Mesodermal cell (in vitro differentiated cells): Measurements from ENCODE around the gene SLC19A1.

ENCODE experiments used
- H3K27ac ChIP-seq: 2 replicates; pipeline ENCODE4 v1.7.0; 2013; ENCODE audit warnings: mild to moderate bottlenecking, low read depth, low read length, moderate library complexity; ENCODE audit not compliant: severe bottlenecking
- H3K36me3 ChIP-seq: 2 replicates; pipeline ENCODE4 v1.7.1; 2013; ENCODE audit warnings: mild to moderate bottlenecking, low read length, moderate library complexity; ENCODE audit not compliant: control insufficient read depth, insufficient read depth
- H3K4me1 ChIP-seq: one replicate; pipeline ENCODE4 v1.7.1; 2013; ENCODE audit warnings: mild to moderate bottlenecking, low read length; ENCODE audit not compliant: insufficient read depth, control insufficient read depth, poor library complexity, severe bottlenecking
- H3K4me3 ChIP-seq: 2 replicates; pipeline ENCODE4 v1.7.0; 2013; ENCODE audit warnings: low read length, control low read depth, mild to moderate bottlenecking; ENCODE audit not compliant: insufficient read depth, poor library complexity, severe bottlenecking; ENCODE audit errors: extremely low read depth
- H3K9me3 ChIP-seq: 2 replicates; pipeline ENCODE4 v1.7.1; 2013; ENCODE audit warnings: mild to moderate bottlenecking, low read length, moderate library complexity; ENCODE audit not compliant: control insufficient read depth
- WGBS, 2 experiments: methylation state at CpG; one replicate each; pipeline ENCODE4 v1.1.5; 2013; ENCODE audit warnings: missing lambda C conversion rate in 2 of 2; ENCODE audit not compliant: insufficient coverage in 2 of 2; 5-methylcytosine and 5-hydroxymethylcytosine counted together

Gene SLC19A1

GRCh38 chr21:45465105-45465504 lies 77.1 kb downstream of the SLC19A1 start:
- Histone ChIP-seq H3K9me3 (peaks cover 11% of the 10 kb centered on the region), H3K4me3 (no peak overlapping the region), H3K27ac (no peak overlapping the region), H3K4me1 (peaks cover 28% of the 10 kb centered on the region), H3K36me3 (peaks cover 94% of the 10 kb centered on the region)
- 97 to 98% methylated on average over 8 to 16 of the region's 16 CpGs for WGBS, 2 experiments

DNA sequence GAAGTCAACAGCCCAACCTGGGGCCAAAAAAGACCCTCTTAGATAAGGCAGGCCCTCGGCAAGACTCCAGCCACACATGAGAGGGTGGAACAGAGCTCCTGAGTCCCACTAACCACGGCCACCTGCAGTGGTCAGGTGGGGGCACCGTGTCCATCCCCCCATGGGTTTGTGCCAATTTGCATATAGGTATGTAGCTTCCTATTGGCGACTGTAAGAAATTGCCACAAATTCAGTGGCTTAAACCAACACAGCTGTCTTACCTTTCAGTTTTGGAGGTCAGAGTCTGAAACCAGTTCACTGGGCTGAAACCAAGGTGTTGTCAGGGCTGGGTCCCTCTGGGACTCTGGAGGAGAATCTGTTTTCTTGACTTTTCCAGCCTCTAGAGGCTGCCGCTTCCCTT lies 77.9 kb downstream of the SLC19A1 start:
- H3K4me3 ChIP-seq: no peak overlapping the region
- peaks cover 95% of the 10 kb centered on the region for H3K36me3 ChIP-seq
- H3K27ac ChIP-seq: no peak overlapping the region
- peaks cover 30% of the 10 kb centered on the region for H3K4me1 ChIP-seq
- WGBS, 2 experiments: 91 to 100% methylated on average over 4 to 5 of the region's 5 CpGs
- H3K9me3 ChIP-seq: peaks cover 11% of the 10 kb centered on the region

- Histone ChIP-seq H3K9me3 (peaks cover 11% of the 10 kb centered on the region), H3K36me3 (peaks cover 92% of the 10 kb centered on the region), H3K4me3 (no peak overlapping the region), H3K27ac (no peak overlapping the region), H3K4me1 (peaks cover 25% of the 10 kb centered on the region)
- WGBS, 2 experiments: 90 to 93% methylated on average over 3 to 6 of the region's 7 CpGs
Measured at GRCh38 chr21:45463871-45464270, 78.4 kb downstream of the SLC19A1 start.

- H3K27ac ChIP-seq: no peak overlapping the region
- peaks cover 11% of the 10 kb centered on the region for H3K9me3 ChIP-seq
- H3K36me3 ChIP-seq: peaks cover 84% of the 10 kb centered on the region
- H3K4me3 ChIP-seq: no peak overlapping the region
- H3K4me1 ChIP-seq: peaks cover 24% of the 10 kb centered on the region
Measured at GRCh38 chr21:45461806-45462341, 80.4 kb downstream of the SLC19A1 start.

GRCh38 chr21:45461369-45461750 lies 80.9 kb downstream of the SLC19A1 start:
- H3K9me3 ChIP-seq: peaks cover 11% of the 10 kb centered on the region
- H3K4me3 ChIP-seq: no peak overlapping the region
- no peak overlapping the region for H3K27ac ChIP-seq
- peaks cover 24% of the 10 kb centered on the region for H3K4me1 ChIP-seq
- WGBS, 2 experiments: 97 to 100% methylated on average over 4 to 5 of the region's 5 CpGs
- peaks cover 82% of the 10 kb centered on the region for H3K36me3 ChIP-seq

DNA sequence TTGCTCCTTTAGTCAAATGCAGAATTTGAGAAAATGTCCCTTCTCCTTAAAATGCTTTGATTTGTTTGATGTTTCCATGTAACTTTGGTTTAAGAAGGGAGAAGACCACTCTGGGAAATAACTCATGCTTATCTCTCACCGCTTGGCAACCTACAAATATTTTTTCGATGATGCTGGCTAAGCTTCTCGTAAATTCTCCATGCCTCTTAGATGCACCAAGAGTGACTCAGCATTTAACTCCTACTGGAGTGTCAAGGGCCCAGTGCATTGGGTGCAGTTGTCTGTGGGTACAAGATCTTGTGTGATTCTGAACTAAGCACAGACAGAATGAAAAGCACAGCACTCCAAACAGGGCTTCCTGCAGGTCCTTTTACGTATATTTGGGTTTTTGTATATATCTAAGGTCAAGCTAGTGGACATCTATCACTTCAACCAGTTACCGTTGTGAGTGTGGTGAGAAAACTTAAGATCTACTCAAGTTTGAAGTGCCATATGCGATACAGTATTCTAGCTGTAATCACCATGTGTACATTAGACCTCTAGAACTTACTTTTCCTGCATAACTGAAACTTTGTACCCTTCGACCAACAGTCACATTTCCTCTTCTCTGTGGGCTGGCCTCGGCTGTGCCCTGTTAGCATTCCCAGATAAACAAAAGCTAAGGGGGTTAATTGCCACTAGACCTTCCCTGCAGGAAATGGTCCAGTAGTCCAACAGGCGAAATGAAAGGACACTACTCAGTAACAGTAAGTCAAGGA lies 81.5 kb downstream of the SLC19A1 start:
- H3K9me3 ChIP-seq: peaks cover 11% of the 10 kb centered on the region
- no peak overlapping the region for H3K4me3 ChIP-seq
- H3K36me3 ChIP-seq: peaks cover 83% of the 10 kb centered on the region
- H3K27ac ChIP-seq: peak overlapping the region; percentile 23
- peaks cover 24% of the 10 kb centered on the region for H3K4me1 ChIP-seq
- 94 to 97% methylated on average over 5 to 8 of the region's 9 CpGs for WGBS, 2 experiments

DNA sequence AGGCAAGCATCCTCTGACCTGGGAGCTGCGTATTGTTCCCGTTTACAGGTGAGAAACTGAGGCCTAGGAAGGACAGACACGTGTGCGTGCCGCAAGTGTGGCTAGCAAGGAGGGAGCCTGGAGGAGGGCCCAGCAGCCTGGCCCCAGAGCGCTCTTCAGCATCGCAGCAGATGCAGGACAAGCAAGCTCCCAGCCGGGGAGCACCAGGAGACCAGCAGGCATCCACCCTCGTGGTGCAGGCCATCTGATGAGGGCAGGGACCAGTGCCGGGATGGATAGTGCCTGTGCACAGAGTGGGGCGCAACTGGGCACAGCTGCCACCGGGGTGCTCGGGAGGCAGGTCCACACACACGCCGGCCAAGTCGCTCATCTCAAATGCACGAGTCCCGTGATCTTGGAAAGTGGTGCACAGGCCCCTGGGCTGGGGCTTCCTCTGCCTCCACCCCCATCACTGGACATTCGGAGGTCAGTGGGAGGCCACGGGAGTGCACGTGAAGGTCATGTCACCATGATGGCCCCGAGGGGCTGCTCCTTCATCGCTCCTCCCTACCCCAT lies 82.2 kb downstream of the SLC19A1 start:
- Histone ChIP-seq H3K4me1 (peaks cover 24% of the 10 kb centered on the region), H3K9me3 (peaks cover 11% of the 10 kb centered on the region), H3K4me3 (no peak overlapping the region), H3K36me3 (peaks cover 81% of the 10 kb centered on the region), H3K27ac (peak overlapping the region; percentile 23)
- 96% methylated on average over 18 to 22 of the region's 23 CpGs for WGBS, 2 experiments

GRCh38 chr21:45459171-45460010 lies 82.8 kb downstream of the SLC19A1 start:
- Histone ChIP-seq H3K27ac (peak overlapping the region; percentile 16), H3K36me3 (peaks cover 80% of the 10 kb centered on the region), H3K9me3 (peaks cover 11% of the 10 kb centered on the region), H3K4me3 (no peak overlapping the region), H3K4me1 (peaks cover 26% of the 10 kb centered on the region)
- WGBS, 2 experiments: 95 to 97% methylated on average over 18 to 23 of the region's 23 CpGs

DNA sequence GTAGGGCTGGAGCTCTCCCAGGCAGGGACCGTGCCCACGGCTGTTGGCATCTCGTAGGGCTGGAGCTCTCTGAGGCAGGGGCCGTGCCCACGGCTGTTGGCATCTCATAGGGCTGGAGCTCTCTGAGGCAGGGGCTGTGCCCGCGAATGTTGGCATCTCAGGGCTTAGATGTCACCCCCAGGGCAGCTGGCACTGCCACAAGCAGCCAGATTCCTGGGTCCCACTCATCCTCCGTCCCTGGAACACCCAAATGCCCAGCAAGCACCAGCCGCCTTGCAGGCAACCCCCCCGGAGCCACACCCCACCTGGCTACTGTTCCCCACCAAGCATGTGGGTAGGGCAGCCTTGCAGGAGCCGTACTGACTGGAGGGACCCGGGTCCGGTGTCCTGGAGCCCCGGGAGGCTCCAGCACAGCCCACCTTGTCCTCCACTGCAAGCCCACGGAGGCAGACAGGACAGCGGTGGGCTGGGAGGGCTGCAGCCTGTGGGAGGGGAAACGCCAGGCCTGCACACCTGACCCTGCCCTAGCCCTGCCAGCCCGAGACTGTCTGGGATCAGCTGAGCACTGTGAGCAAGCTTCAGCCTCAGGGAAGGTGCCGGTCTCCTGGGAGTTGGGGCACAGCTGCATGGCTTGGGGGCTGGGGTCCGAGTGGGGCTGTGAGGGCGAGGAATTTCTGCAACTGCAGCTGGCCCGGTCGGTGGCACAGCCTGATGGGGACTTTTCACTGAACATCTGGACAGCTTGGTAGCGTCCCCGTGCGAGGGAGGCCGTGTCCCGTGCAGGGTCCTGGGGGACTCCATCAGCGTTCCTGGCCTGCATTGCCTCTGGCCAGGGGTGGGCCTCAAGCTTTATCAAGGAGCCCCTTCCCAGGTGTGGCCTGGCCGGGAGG lies 83.7 kb downstream of the SLC19A1 start:
- no peak overlapping the region for H3K27ac ChIP-seq
- peaks cover 34% of the 10 kb centered on the region for H3K4me1 ChIP-seq
- peaks cover 11% of the 10 kb centered on the region for H3K9me3 ChIP-seq
- H3K36me3 ChIP-seq: peaks cover 80% of the 10 kb centered on the region
- H3K4me3 ChIP-seq: no peak overlapping the region
- WGBS, 2 experiments: 91 to 97% methylated on average over 26 to 29 of the region's 30 CpGs

GRCh38 chr21:45457832-45458172 lies 84.4 kb downstream of the SLC19A1 start:
- H3K36me3 ChIP-seq: peaks cover 77% of the 10 kb centered on the region
- WGBS, 2 experiments: 96 to 97% methylated on average over 5 to 6 of the region's 9 CpGs
- H3K27ac ChIP-seq: no peak overlapping the region

More at GRCh38 chr21:45457832-45458172, 84.4 kb downstream of the SLC19A1 start:
- Histone ChIP-seq H3K4me1 (peaks cover 36% of the 10 kb centered on the region), H3K9me3 (peaks cover 11% of the 10 kb centered on the region), H3K4me3 (no peak overlapping the region)
